H9 (cell line): Measurements from ENCODE around the gene TARBP1. TPM values are rescaled to one million over a fixed set of nuclear protein-coding genes. Genes with fewer than 3 reads are reported as not detected.

Experiments used
- DNase-seq: peaks from one replicate; pipeline ENCODE4 v3.0.0-alpha.2; 2017
- H2AFZ ChIP-seq: one replicate; pipeline ENCODE4 v1.6.1; 2013; ENCODE audit warnings: mild to moderate bottlenecking, low read length, control low read depth, moderate library complexity
- H2AK5ac ChIP-seq: 2 replicates; pipeline ENCODE4 v1.6.1; 2013; ENCODE audit warnings: low read length, control low read depth, mixed read lengths; ENCODE audit not compliant: insufficient read length
- H2BK120ac ChIP-seq: one replicate; pipeline ENCODE4 v1.6.1; 2013; ENCODE audit warnings: low read depth, mild to moderate bottlenecking, low read length, control low read depth, inconsistent platforms; ENCODE audit not compliant: poor library complexity, severe bottlenecking
- H2BK12ac ChIP-seq: 2 replicates; pipeline ENCODE4 v1.6.1; 2013; ENCODE audit warnings: low read length, control low read depth, mixed read lengths, low read depth; ENCODE audit not compliant: insufficient read length
- H2BK15ac ChIP-seq: 2 replicates; pipeline ENCODE4 v1.6.1; 2013; ENCODE audit warnings: low read depth, low read length, control low read depth
- H2BK20ac ChIP-seq: one replicate; pipeline ENCODE4 v1.6.1; 2013; ENCODE audit warnings: low read depth, mild to moderate bottlenecking, low read length, control low read depth, inconsistent platforms; ENCODE audit not compliant: poor library complexity, severe bottlenecking
- H2BK5ac ChIP-seq: 2 replicates; pipeline ENCODE4 v1.6.1; 2013; ENCODE audit warnings: low read length, control low read depth, mixed read lengths; ENCODE audit not compliant: insufficient read length
- H3K14ac ChIP-seq: 2 replicates; pipeline ENCODE4 v1.6.1; 2013; ENCODE audit warnings: low read length, control low read depth; ENCODE audit not compliant: insufficient read depth
- H3K18ac ChIP-seq: 2 replicates; pipeline ENCODE4 v1.6.1; 2013; ENCODE audit warnings: low read depth, mild to moderate bottlenecking, mixed read lengths, low read length, control low read depth; ENCODE audit not compliant: insufficient read length
- H3K23ac ChIP-seq: 2 replicates; pipeline ENCODE4 v1.6.1; 2013; ENCODE audit warnings: low read length, control low read depth, mixed read lengths, low read depth; ENCODE audit not compliant: insufficient read length
- H3K23me2 ChIP-seq: 2 replicates; pipeline ENCODE4 v1.6.1; 2013; ENCODE audit warnings: low read depth, mild to moderate bottlenecking, mixed read lengths, low read length, control low read depth; ENCODE audit not compliant: insufficient read length, poor library complexity, severe bottlenecking
- H3K27ac ChIP-seq: 2 replicates; pipeline ENCODE4 v1.5.1; 2013; ENCODE audit warnings: low read length, control low read depth, mixed read lengths, low read depth; ENCODE audit not compliant: insufficient read length
- H3K27me3 ChIP-seq: 2 replicates; pipeline ENCODE4 v1.6.1; 2013; ENCODE audit warnings: low read length, control low read depth, inconsistent platforms; ENCODE audit not compliant: insufficient read depth
- H3K4ac ChIP-seq: 2 replicates; pipeline ENCODE4 v1.6.1; 2013; ENCODE audit warnings: low read depth, mild to moderate bottlenecking, control low read depth, inconsistent platforms, low read length, moderate library complexity
- H3K4me1 ChIP-seq: 2 replicates; pipeline ENCODE4 v1.6.1; 2013; ENCODE audit warnings: low read length, control low read depth, inconsistent platforms; ENCODE audit not compliant: insufficient read depth
- H3K4me2 ChIP-seq: 2 replicates; pipeline ENCODE4 v1.6.1; 2013; ENCODE audit warnings: low read length, control low read depth, mixed read lengths; ENCODE audit not compliant: insufficient read length, insufficient read depth
- H3K56ac ChIP-seq: 2 replicates; pipeline ENCODE4 v1.6.1; 2013; ENCODE audit warnings: low read depth, mild to moderate bottlenecking, mixed read lengths, low read length, control low read depth; ENCODE audit not compliant: insufficient read length
- H3K79me1 ChIP-seq: 2 replicates; pipeline ENCODE4 v1.6.1; 2013; ENCODE audit warnings: low read depth, mild to moderate bottlenecking, moderate library complexity, low read length, control low read depth, inconsistent platforms; ENCODE audit not compliant: insufficient read depth, poor library complexity, severe bottlenecking
- H3K79me2 ChIP-seq: 2 replicates; pipeline ENCODE4 v1.6.1; 2013; ENCODE audit warnings: low read length, control low read depth, inconsistent platforms; ENCODE audit not compliant: insufficient read depth
- H3K9ac ChIP-seq: 2 replicates; pipeline ENCODE4 v1.6.1; 2013; ENCODE audit warnings: low read length, control low read depth, mixed read lengths; ENCODE audit not compliant: insufficient read length; ENCODE audit errors: extremely low read depth
- H3K9me3 ChIP-seq: one replicate; pipeline ENCODE4 v1.6.1; 2013; ENCODE audit warnings: low read depth, low read length, inconsistent platforms; ENCODE audit not compliant: control insufficient read depth
- H3T11ph ChIP-seq: one replicate; pipeline ENCODE4 v1.6.1; 2013; ENCODE audit warnings: mild to moderate bottlenecking, low read length, control low read depth, inconsistent platforms
- H4K20me1 ChIP-seq: one replicate; pipeline ENCODE4 v1.6.1; 2013; ENCODE audit not compliant: control insufficient read depth, insufficient read length, insufficient read depth
- H4K5ac ChIP-seq: 2 replicates; pipeline ENCODE4 v1.6.1; 2013; ENCODE audit warnings: low read depth, mild to moderate bottlenecking, mixed read lengths, low read length, control low read depth; ENCODE audit not compliant: insufficient read length
- H4K8ac ChIP-seq: replicated peaks from 2 replicates; pipeline ENCODE4 v1.6.1; 2013; ENCODE audit warnings: low read length, control low read depth, mixed read lengths, low read depth; ENCODE audit not compliant: insufficient read length
- H4K91ac ChIP-seq: 2 replicates; pipeline ENCODE4 v1.6.1; 2013; ENCODE audit warnings: low read depth, mild to moderate bottlenecking, moderate library complexity, mixed read lengths, low read length, control low read depth; ENCODE audit not compliant: insufficient read length
- H3K27ac Mint-ChIP-seq, 3 experiments: 2 replicates in 2 of 3; 3 replicates in 1 of 3; pipeline ENCODE4 v1.8.0; 2020 to 2021; ENCODE audit warnings: mixed read lengths in 3 of 3, mild to moderate bottlenecking in 1 of 3, moderate library complexity in 1 of 3
- H3K27me3 Mint-ChIP-seq: 2 replicates; pipeline ENCODE4 v1.8.0; 2021; ENCODE audit warnings: low read depth, mild to moderate bottlenecking, moderate library complexity, mixed read lengths
- H3K36me3 Mint-ChIP-seq, 3 experiments: 2 replicates in 2 of 3; 3 replicates in 1 of 3; pipeline ENCODE4 v1.8.0; 2020 to 2021; ENCODE audit warnings: low read depth in 3 of 3, mixed read lengths in 3 of 3; ENCODE audit not compliant: insufficient read depth in 1 of 3
- H3K4me1 Mint-ChIP-seq, 2 experiments: 2 replicates each; pipeline ENCODE4 v1.8.0; 2020; ENCODE audit warnings: mixed read lengths in 2 of 2
- H3K4me3 Mint-ChIP-seq, 2 experiments: 2 replicates in 1 of 2; 3 replicates in 1 of 2; pipeline ENCODE4 v1.8.0; 2020 to 2021; ENCODE audit warnings: mild to moderate bottlenecking in 2 of 2, mixed read lengths in 2 of 2, moderate library complexity in 1 of 2
- H3K9me3 Mint-ChIP-seq, 2 experiments: 2 replicates in 1 of 2; 3 replicates in 1 of 2; pipeline ENCODE4 v1.8.0; 2020; ENCODE audit warnings: mild to moderate bottlenecking in 2 of 2, mixed read lengths in 2 of 2, moderate library complexity in 1 of 2
- CTCF ChIP-seq: fragments of 200-600 bp; sonication (generic); conservative IDR thresholded peaks from 3 replicates; pipeline ENCODE4 v1.8.0; 2021; ENCODE audit warnings: antibody characterized with exemption, mild to moderate bottlenecking
- WGBS: extraction: QIAGEN DNeasy Blood & Tissue Kit; methylation state at CpG from one replicate; pipeline ENCODE4 v1.1.7; 2013; ENCODE audit warnings: missing lambda C conversion rate, low lambda C conversion rate, mixed read lengths; ENCODE audit not compliant: insufficient read length; ENCODE audit errors: extremely low coverage; 5-methylcytosine and 5-hydroxymethylcytosine counted together
- total RNA-seq: library from RNA; stranded (reverse); gene quantifications from 2 replicates; pipeline ENCODE4 v1.2.1, GENCODE V29; 2021

The TARBP1 gene
- total RNA-seq, 1 experiment from 2014 or later: 20.2 TPM

GRCh38 chr1:234430691-234431090 is 48.3 kb downstream of the TARBP1 start:
- H4K5ac ChIP-seq: no peak overlapping the region
- Mint-ChIP-seq H3K27ac (no peak overlapping the region), H3K4me3 (no peak overlapping the region), H3K36me3 (peaks cover 16 to 54% (median 50%) of the 10 kb centered on the region in 3 experiments; a peak in 6 of 7 replicates), H3K9me3 (no peaks in the 10 kb centered on the region), H3K27me3 (no peaks in the 10 kb centered on the region), H3K4me1 (0 out of 4 replicates have a peak, but pooled peaks cover 0 to 2% of the 10 kb centered on the region in 2 experiments)
- no peaks in the 10 kb centered on the region for H3K4me1 ChIP-seq
- no peak overlapping the region for H3K27ac ChIP-seq
- H3T11ph ChIP-seq: no peak overlapping the region
- no peak overlapping the region for H4K91ac ChIP-seq
- H3K4me2 ChIP-seq: no peak overlapping the region
- H2BK15ac ChIP-seq: no peak overlapping the region
- H4K8ac ChIP-seq: no peak overlapping the region
- no peak overlapping the region for H2BK20ac ChIP-seq
- no peak overlapping the region for H3K23ac ChIP-seq
- no peak overlapping the region for H3K4ac ChIP-seq
- H2AK5ac ChIP-seq: no peak overlapping the region
- no peaks in the 10 kb centered on the region for H3K23me2 ChIP-seq
- TF ChIP-seq CTCF: no peak
- no peak overlapping the region for H2BK120ac ChIP-seq
- no peaks in the 10 kb centered on the region for H3K9me3 ChIP-seq
- H3K14ac ChIP-seq: no peak overlapping the region
- H3K79me2 ChIP-seq: no peaks in the 10 kb centered on the region
- H3K18ac ChIP-seq: no peak overlapping the region
- no peak overlapping the region for H2BK12ac ChIP-seq
- H3K56ac ChIP-seq: no peak overlapping the region
- WGBS: no CpG with 5 or more reads among the region's 5 CpGs
- no peak overlapping the region for H2BK5ac ChIP-seq
- H3K79me1 ChIP-seq: no peaks in the 10 kb centered on the region
- no peak overlapping the region for H3K9ac ChIP-seq
- H3K27me3 ChIP-seq: no peaks in the 10 kb centered on the region
- no peaks in the 10 kb centered on the region for H4K20me1 ChIP-seq
- no peak for DNase-seq
- no peak overlapping the region for H2AFZ ChIP-seq
